ENCODE measurements around the gene NCK2.

Gene NCK2

GRCh38 chr2:105883911-105884694 is 139.4 kb downstream of the NCK2 start:
- Histone ChIP-seq H3K9me3 (ENCODE audit: control insufficient read depth, low read length) (no peaks in the 10 kb centered on the region), H3K27ac (ENCODE audit: insufficient read depth, low read depth, low read length, poor library complexity, severe bottlenecking) (no peak overlapping the region), H3K4me3 (ENCODE audit: insufficient read depth, low read depth, low read length) (no peak overlapping the region), H3K36me3 (ENCODE audit: control insufficient read depth, insufficient read depth, low read length) (peaks cover 6% of the 10 kb centered on the region), H3K27me3 (ENCODE audit: control insufficient read depth, insufficient read depth, low read length, poor library complexity, severe bottlenecking) (no peaks in the 10 kb centered on the region), H3K4me1 (ENCODE audit: control insufficient read depth, insufficient read depth, low read length) (peaks cover 3% of the 10 kb centered on the region)
- WGBS, 2 experiments = 92 to 95% methylated on average over 11 of the region's 11 CpGs

- Histone ChIP-seq H3K4me1 (ENCODE audit: control insufficient read depth, insufficient read depth, low read length) (no peaks in the 10 kb centered on the region), H3K27me3 (ENCODE audit: control insufficient read depth, insufficient read depth, low read length, poor library complexity, severe bottlenecking) (no peaks in the 10 kb centered on the region), H3K27ac (ENCODE audit: insufficient read depth, low read depth, low read length, poor library complexity, severe bottlenecking) (no peak overlapping the region), H3K36me3 (ENCODE audit: control insufficient read depth, insufficient read depth, low read length) (peaks cover 6% of the 10 kb centered on the region), H3K4me3 (ENCODE audit: insufficient read depth, low read depth, low read length) (no peak overlapping the region), H3K9me3 (ENCODE audit: control insufficient read depth, low read length) (no peaks in the 10 kb centered on the region)
- 36 to 38% methylated on average over 1 of the region's 1 CpG for WGBS, 2 experiments
Observed at GRCh38 chr2:105885456-105885855, 140.7 kb downstream of the NCK2 start.

- H3K27me3 ChIP-seq (ENCODE audit: control insufficient read depth, insufficient read depth, low read length, poor library complexity, severe bottlenecking) = no peaks in the 10 kb centered on the region
- no peaks in the 10 kb centered on the region for H3K4me1 ChIP-seq (ENCODE audit: control insufficient read depth, insufficient read depth, low read length)
- H3K9me3 ChIP-seq (ENCODE audit: control insufficient read depth, low read length) = no peaks in the 10 kb centered on the region
- no peak overlapping the region for H3K27ac ChIP-seq (ENCODE audit: insufficient read depth, low read depth, low read length, poor library complexity, severe bottlenecking)
- WGBS, 2 experiments = 87 to 89% methylated on average over 1 of the region's 1 CpG
- H3K4me3 ChIP-seq (ENCODE audit: insufficient read depth, low read depth, low read length) = no peak overlapping the region
- H3K36me3 ChIP-seq (ENCODE audit: control insufficient read depth, insufficient read depth, low read length) = peaks cover 6% of the 10 kb centered on the region
Observed at GRCh38 chr2:105886029-105886454, 141.3 kb downstream of the NCK2 start.

- H3K4me1 ChIP-seq (ENCODE audit: control insufficient read depth, insufficient read depth, low read length) = no peaks in the 10 kb centered on the region
- H3K27me3 ChIP-seq (ENCODE audit: control insufficient read depth, insufficient read depth, low read length, poor library complexity, severe bottlenecking) = no peaks in the 10 kb centered on the region
- H3K36me3 ChIP-seq (ENCODE audit: control insufficient read depth, insufficient read depth, low read length) = peaks cover 3% of the 10 kb centered on the region
- no peak overlapping the region for H3K4me3 ChIP-seq (ENCODE audit: insufficient read depth, low read depth, low read length)
- 94 to 96% methylated on average over 2 of the region's 2 CpGs for WGBS, 2 experiments
- H3K9me3 ChIP-seq (ENCODE audit: control insufficient read depth, low read length) = no peaks in the 10 kb centered on the region
- H3K27ac ChIP-seq (ENCODE audit: insufficient read depth, low read depth, low read length, poor library complexity, severe bottlenecking) = no peak overlapping the region
Observed at GRCh38 chr2:105886687-105887086, 142.0 kb downstream of the NCK2 start.

GRCh38 chr2:105887256-105887655 is 142.5 kb downstream of the NCK2 start:
- 93 to 96% methylated on average over 3 of the region's 3 CpGs for WGBS, 2 experiments
- no peaks in the 10 kb centered on the region for H3K36me3 ChIP-seq (ENCODE audit: control insufficient read depth, insufficient read depth, low read length)
- H3K4me1 ChIP-seq (ENCODE audit: control insufficient read depth, insufficient read depth, low read length) = no peaks in the 10 kb centered on the region

GRCh38 chr2:105888625-105889024 is 143.9 kb downstream of the NCK2 start:
- Histone ChIP-seq H3K9me3 (ENCODE audit: control insufficient read depth, low read length) (no peaks in the 10 kb centered on the region), H3K27me3 (ENCODE audit: control insufficient read depth, insufficient read depth, low read length, poor library complexity, severe bottlenecking) (no peaks in the 10 kb centered on the region), H3K4me1 (ENCODE audit: control insufficient read depth, insufficient read depth, low read length) (no peaks in the 10 kb centered on the region), H3K36me3 (ENCODE audit: control insufficient read depth, insufficient read depth, low read length) (no peaks in the 10 kb centered on the region), H3K27ac (ENCODE audit: insufficient read depth, low read depth, low read length, poor library complexity, severe bottlenecking) (no peak overlapping the region), H3K4me3 (ENCODE audit: insufficient read depth, low read depth, low read length) (no peak overlapping the region)
- 95 to 100% methylated on average over 2 of the region's 2 CpGs for WGBS, 2 experiments

More at GRCh38 chr2:105887256-105887655, 142.5 kb downstream of the NCK2 start:
- Histone ChIP-seq H3K27me3 (ENCODE audit: control insufficient read depth, insufficient read depth, low read length, poor library complexity, severe bottlenecking) (no peaks in the 10 kb centered on the region), H3K9me3 (ENCODE audit: control insufficient read depth, low read length) (no peaks in the 10 kb centered on the region), H3K27ac (ENCODE audit: insufficient read depth, low read depth, low read length, poor library complexity, severe bottlenecking) (no peak overlapping the region), H3K4me3 (ENCODE audit: insufficient read depth, low read depth, low read length) (no peak overlapping the region)

GRCh38 chr2:105889046-105889445 is 144.3 kb downstream of the NCK2 start:
- Histone ChIP-seq H3K27ac (ENCODE audit: insufficient read depth, low read depth, low read length, poor library complexity, severe bottlenecking) (no peak overlapping the region), H3K4me1 (ENCODE audit: control insufficient read depth, insufficient read depth, low read length) (no peaks in the 10 kb centered on the region), H3K36me3 (ENCODE audit: control insufficient read depth, insufficient read depth, low read length) (no peaks in the 10 kb centered on the region), H3K4me3 (ENCODE audit: insufficient read depth, low read depth, low read length) (no peak overlapping the region), H3K27me3 (ENCODE audit: control insufficient read depth, insufficient read depth, low read length, poor library complexity, severe bottlenecking) (no peaks in the 10 kb centered on the region), H3K9me3 (ENCODE audit: control insufficient read depth, low read length) (no peaks in the 10 kb centered on the region)
- WGBS, 2 experiments = 78 to 85% methylated on average over 3 of the region's 3 CpGs

GRCh38 chr2:105890111-105890510 is 145.4 kb downstream of the NCK2 start:
- WGBS, 2 experiments = 48 to 59% methylated on average over 2 of the region's 2 CpGs
- H3K27me3 ChIP-seq (ENCODE audit: control insufficient read depth, insufficient read depth, low read length, poor library complexity, severe bottlenecking) = no peaks in the 10 kb centered on the region
- no peaks in the 10 kb centered on the region for H3K9me3 ChIP-seq (ENCODE audit: control insufficient read depth, low read length)
- H3K4me1 ChIP-seq (ENCODE audit: control insufficient read depth, insufficient read depth, low read length) = no peaks in the 10 kb centered on the region
- no peaks in the 10 kb centered on the region for H3K36me3 ChIP-seq (ENCODE audit: control insufficient read depth, insufficient read depth, low read length)
- no peak overlapping the region for H3K4me3 ChIP-seq (ENCODE audit: insufficient read depth, low read depth, low read length)
- no peak overlapping the region for H3K27ac ChIP-seq (ENCODE audit: insufficient read depth, low read depth, low read length, poor library complexity, severe bottlenecking)

- Histone ChIP-seq H3K27me3 (ENCODE audit: control insufficient read depth, insufficient read depth, low read length, poor library complexity, severe bottlenecking) (no peaks in the 10 kb centered on the region), H3K36me3 (ENCODE audit: control insufficient read depth, insufficient read depth, low read length) (no peaks in the 10 kb centered on the region), H3K27ac (ENCODE audit: insufficient read depth, low read depth, low read length, poor library complexity, severe bottlenecking) (no peak overlapping the region), H3K4me1 (ENCODE audit: control insufficient read depth, insufficient read depth, low read length) (no peaks in the 10 kb centered on the region), H3K4me3 (ENCODE audit: insufficient read depth, low read depth, low read length) (no peak overlapping the region), H3K9me3 (ENCODE audit: control insufficient read depth, low read length) (no peaks in the 10 kb centered on the region)
- 83 to 84% methylated on average over 10 of the region's 10 CpGs for WGBS, 2 experiments
Observed at GRCh38 chr2:105890856-105891255, 146.1 kb downstream of the NCK2 start.

GRCh38 chr2:105893011-105893995 is 148.6 kb downstream of the NCK2 start:
- no peaks in the 10 kb centered on the region for H3K4me1 ChIP-seq (ENCODE audit: control insufficient read depth, insufficient read depth, low read length)
- H3K9me3 ChIP-seq (ENCODE audit: control insufficient read depth, low read length) = no peaks in the 10 kb centered on the region
- no peaks in the 10 kb centered on the region for H3K36me3 ChIP-seq (ENCODE audit: control insufficient read depth, insufficient read depth, low read length)
- WGBS, 2 experiments = 96% methylated on average over 49 to 50 of the region's 51 CpGs
- no peak overlapping the region for H3K4me3 ChIP-seq (ENCODE audit: insufficient read depth, low read depth, low read length)
- H3K27me3 ChIP-seq (ENCODE audit: control insufficient read depth, insufficient read depth, low read length, poor library complexity, severe bottlenecking) = no peaks in the 10 kb centered on the region
- H3K27ac ChIP-seq (ENCODE audit: insufficient read depth, low read depth, low read length, poor library complexity, severe bottlenecking) = no peak overlapping the region
